CD4-positive, alpha-beta T cell treated with Interleukin-21 for 1 hour (primary cell): ENCODE results near the gene VCX2.
"Not testable (repeated sequence)": the region's sequence is repeated elsewhere in the genome, so short reads cannot be mapped to it uniquely, and the experiment has no call there.

ENCODE experiments used
- DNase-seq: peaks from one replicate; pipeline ENCODE4 v3.0.0-alpha.2; 2020

The VCX2 gene

GRCh38 chrX:8171169-8171568 is at the start of gene VCX2:
TSS of gene VCX2 (minus strand) at chrX:8171267. CDS start at chrX:8170643, 624 bp downstream.
- DNase-seq = not testable (repeated sequence)

- DNase-seq = no peak
These were observed 33.9 kb upstream of the VCX2 start for GRCh38 chrX:8204943-8205342.

- no peak for DNase-seq
These were observed 33.3 kb upstream of the VCX2 start for GRCh38 chrX:8204169-8204935.

- DNase-seq = no peak
These were observed 30.8 kb upstream of the VCX2 start for GRCh38 chrX:8201896-8202331.

GRCh38 chrX:8196776-8197175 is 25.7 kb upstream of the VCX2 start:
- no peak for DNase-seq

GRCh38 chrX:8194216-8194615 is 23.1 kb upstream of the VCX2 start:
- DNase-seq = no peak

- no peak for DNase-seq
These were observed 21.2 kb upstream of the VCX2 start for GRCh38 chrX:8192276-8192675.

GRCh38 chrX:8191022-8191421 is 20.0 kb upstream of the VCX2 start:
- no peak for DNase-seq

GRCh38 chrX:8190341-8190830 is 19.3 kb upstream of the VCX2 start:
- no peak for DNase-seq

GRCh38 chrX:8189096-8189830 is 18.2 kb upstream of the VCX2 start:
- DNase-seq = no peak

- no peak for DNase-seq
These were observed 12.3 kb upstream of the VCX2 start for GRCh38 chrX:8183346-8183745.

GRCh38 chrX:8179656-8180055 is 8.6 kb upstream of the VCX2 start:
- DNase-seq = no peak

- DNase-seq = not testable (repeated sequence)
These were observed 17.1 kb downstream of the VCX2 start for GRCh38 chrX:8154011-8154410.

GRCh38 chrX:8147226-8147625 is 23.8 kb downstream of the VCX2 start:
- no peak for DNase-seq

GRCh38 chrX:8144925-8145324 is 26.1 kb downstream of the VCX2 start:
- DNase-seq = no peak

GRCh38 chrX:8141896-8142295 is 29.2 kb downstream of the VCX2 start:
- DNase-seq = no peak

- no peak for DNase-seq
These were observed 29.9 kb downstream of the VCX2 start for GRCh38 chrX:8140986-8141744.

- DNase-seq = no peak
These were observed 31.4 kb downstream of the VCX2 start for GRCh38 chrX:8139716-8140115.

GRCh38 chrX:8138252-8138651 is 32.8 kb downstream of the VCX2 start:
- no peak for DNase-seq

GRCh38 chrX:8126648-8127047 is 44.4 kb downstream of the VCX2 start:
- no peak for DNase-seq

GRCh38 chrX:8126092-8126491 is 45.0 kb downstream of the VCX2 start:
- no peak for DNase-seq

GRCh38 chrX:8125566-8125965 is 45.5 kb downstream of the VCX2 start:
- no peak for DNase-seq

- DNase-seq = no peak
These were observed 48.5 kb downstream of the VCX2 start for GRCh38 chrX:8122538-8122937.
